Large intestine (tissue), 3 donors: ENCODE measurements around the gene FOXL3. TPM values are rescaled to one million over a fixed set of nuclear protein-coding genes. Genes with fewer than 3 reads are reported as not detected.

ENCODE experiments used
- DNase-seq, 2 donors: peaks; one replicate each; pipeline versions ENCODE4 v3.0.0 to v3.0.0-alpha.2; 2013
- H3K27ac ChIP-seq: one replicate; pipeline ENCODE4 v1.5.1; 2013; ENCODE audit warnings: low read length
- H3K27me3 ChIP-seq: 2 replicates; pipeline ENCODE4 v1.6.1; 2013; ENCODE audit warnings: low read length; ENCODE audit not compliant: control insufficient read depth, insufficient read depth
- H3K36me3 ChIP-seq: 2 replicates; pipeline ENCODE4 v1.6.1; 2013; ENCODE audit warnings: low read length; ENCODE audit not compliant: control insufficient read depth, insufficient read depth
- H3K4me1 ChIP-seq: one replicate; pipeline ENCODE4 v1.6.1; 2013; ENCODE audit warnings: low read length; ENCODE audit not compliant: control insufficient read depth, insufficient read depth
- H3K4me3 ChIP-seq: one replicate; pipeline ENCODE4 v1.5.1; 2013; ENCODE audit warnings: low read length
- H3K9me3 ChIP-seq: one replicate; pipeline ENCODE4 v1.6.1; 2013; ENCODE audit warnings: mild to moderate bottlenecking, low read depth, low read length, moderate library complexity; ENCODE audit not compliant: control insufficient read depth
- WGBS: methylation state at CpG from one replicate; pipeline ENCODE4 v1.1.5; 2013; ENCODE audit warnings: low lambda C conversion rate; ENCODE audit not compliant: insufficient coverage; 5-methylcytosine and 5-hydroxymethylcytosine counted together
- polyA plus RNA-seq: library from polyadenylated mRNA; unstranded; fragments of 120-200 nt; gene quantifications from one replicate; pipeline ENCODE4 v1.2.1, GENCODE V29; 2013

Gene FOXL3
- polyA plus RNA-seq, 1 donor, result 0.09 TPM

DNA sequence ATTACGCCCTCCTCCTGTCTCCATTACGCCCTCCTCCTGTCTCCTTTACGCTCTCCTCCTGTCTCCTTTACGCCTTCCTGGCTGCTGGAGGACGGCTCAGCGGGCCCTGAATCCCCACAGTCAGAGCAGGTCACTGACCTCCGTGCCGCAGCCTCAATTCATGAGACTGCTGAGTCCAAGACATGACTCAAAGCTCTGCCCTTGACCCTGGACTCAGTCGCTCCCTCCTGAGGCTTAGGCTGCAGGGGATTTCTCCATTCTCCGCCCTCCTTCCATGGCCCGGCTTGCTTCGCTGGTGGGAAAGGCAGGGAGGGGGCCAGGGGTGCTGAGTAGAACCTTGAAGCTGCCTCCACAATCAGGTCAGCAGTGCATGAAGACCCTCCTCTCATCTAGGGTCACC, 21.0 kb upstream of the FOXL3 start:
- Histone ChIP-seq H3K27ac (no peak overlapping the region), H3K4me1 (no peaks in the 10 kb centered on the region), H3K27me3 (no peaks in the 10 kb centered on the region), H3K36me3 (no peaks in the 10 kb centered on the region), H3K9me3 (peaks cover 34% of the 10 kb centered on the region), H3K4me3 (no peak overlapping the region)
- no peak for DNase-seq
- no CpG with 5 or more reads among the region's 12 CpGs for WGBS

GRCh38 chr7:269721-270120, 20.2 kb upstream of the FOXL3 start:
- Histone ChIP-seq H3K27me3 (no peaks in the 10 kb centered on the region), H3K36me3 (no peaks in the 10 kb centered on the region), H3K9me3 (peaks cover 26% of the 10 kb centered on the region), H3K27ac (no peak overlapping the region), H3K4me1 (no peaks in the 10 kb centered on the region), H3K4me3 (no peak overlapping the region)
- no peak for DNase-seq
- no CpG with 5 or more reads among the region's 11 CpGs for WGBS

- Histone ChIP-seq H3K4me1 (no peaks in the 10 kb centered on the region), H3K4me3 (no peak overlapping the region), H3K9me3 (peaks cover 27% of the 10 kb centered on the region), H3K27ac (no peak overlapping the region), H3K36me3 (no peaks in the 10 kb centered on the region), H3K27me3 (no peaks in the 10 kb centered on the region)
- no peak for DNase-seq
- WGBS, result no CpG with 5 or more reads among the region's 11 CpGs
These were observed 19.5 kb upstream of the FOXL3 start for GRCh38 chr7:270351-270983.

- no peak for DNase-seq
- H3K4me1 ChIP-seq, result no peaks in the 10 kb centered on the region
- no peaks in the 10 kb centered on the region for H3K27me3 ChIP-seq
- 94% methylated on average over 2 of the region's 14 CpGs for WGBS
- H3K27ac ChIP-seq, result no peak overlapping the region
- H3K4me3 ChIP-seq, result no peak overlapping the region
- H3K9me3 ChIP-seq, result peaks cover 37% of the 10 kb centered on the region
- H3K36me3 ChIP-seq, result no peaks in the 10 kb centered on the region
These were observed 18.5 kb upstream of the FOXL3 start for GRCh38 chr7:271266-272107.

DNA sequence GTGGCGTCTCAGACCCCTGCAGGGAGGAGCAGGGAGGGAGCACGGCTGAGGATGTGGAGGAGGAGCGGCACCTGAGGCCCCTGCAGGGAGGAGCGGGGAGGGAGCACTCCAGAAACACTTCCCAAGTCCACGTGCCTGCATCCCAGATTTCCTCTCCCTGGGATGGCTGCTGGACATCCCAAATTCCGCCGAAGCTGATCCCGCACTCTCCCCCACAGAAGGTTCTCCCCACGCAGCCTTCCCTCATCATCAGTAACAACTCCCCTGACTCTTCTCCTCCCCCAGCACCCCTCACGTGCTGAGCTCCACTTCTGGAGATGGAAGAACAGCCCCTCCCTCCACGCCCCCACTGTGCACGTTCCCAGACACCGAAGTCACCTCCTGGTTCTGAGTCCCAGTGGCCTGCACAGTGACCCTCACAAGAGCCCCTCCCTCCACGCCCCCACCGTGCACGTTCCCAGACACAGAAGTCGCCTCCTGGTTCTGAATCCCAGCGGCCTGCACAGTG, 17.8 kb upstream of the FOXL3 start:
- Histone ChIP-seq H3K27ac (no peak overlapping the region), H3K27me3 (no peaks in the 10 kb centered on the region), H3K4me3 (no peak overlapping the region), H3K36me3 (no peaks in the 10 kb centered on the region), H3K9me3 (peaks cover 33% of the 10 kb centered on the region), H3K4me1 (no peaks in the 10 kb centered on the region)
- no peak for DNase-seq
- no CpG with 5 or more reads among the region's 18 CpGs for WGBS

GRCh38 chr7:272631-273030, 17.3 kb upstream of the FOXL3 start:
- DNase-seq, result no peak
- no peaks in the 10 kb centered on the region for H3K36me3 ChIP-seq
- no peaks in the 10 kb centered on the region for H3K4me1 ChIP-seq
- no CpG with 5 or more reads among the region's 14 CpGs for WGBS
- H3K27me3 ChIP-seq, result no peaks in the 10 kb centered on the region
- no peak overlapping the region for H3K4me3 ChIP-seq
- H3K27ac ChIP-seq, result no peak overlapping the region
- H3K9me3 ChIP-seq, result peaks cover 32% of the 10 kb centered on the region

DNA sequence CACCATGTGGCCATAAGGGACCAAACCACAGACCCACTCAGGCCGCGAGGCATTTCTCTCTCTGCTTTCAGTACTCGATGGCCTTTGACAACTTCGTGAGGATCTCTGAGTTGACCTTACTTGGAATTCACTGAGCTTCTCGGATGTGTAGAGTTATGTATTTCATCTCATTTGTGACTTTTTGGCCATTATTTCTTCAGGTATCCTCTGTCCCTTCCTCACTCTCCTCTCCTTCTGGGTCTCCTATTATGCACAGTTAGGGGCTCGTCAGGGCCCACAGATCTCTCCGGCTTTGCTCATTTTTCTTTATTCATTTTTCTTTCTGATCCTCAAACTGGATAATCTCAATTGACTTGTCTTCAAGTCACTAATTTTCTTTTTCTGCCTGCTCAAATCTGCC, 16.6 kb upstream of the FOXL3 start:
- DNase-seq, result no peak
- no peaks in the 10 kb centered on the region for H3K4me1 ChIP-seq
- H3K36me3 ChIP-seq, result no peaks in the 10 kb centered on the region
- H3K4me3 ChIP-seq, result no peak overlapping the region
- no peaks in the 10 kb centered on the region for H3K27me3 ChIP-seq
- H3K27ac ChIP-seq, result no peak overlapping the region
- H3K9me3 ChIP-seq, result peaks cover 32% of the 10 kb centered on the region
- WGBS, result 100% methylated on average over 1 of the region's 7 CpGs

DNA sequence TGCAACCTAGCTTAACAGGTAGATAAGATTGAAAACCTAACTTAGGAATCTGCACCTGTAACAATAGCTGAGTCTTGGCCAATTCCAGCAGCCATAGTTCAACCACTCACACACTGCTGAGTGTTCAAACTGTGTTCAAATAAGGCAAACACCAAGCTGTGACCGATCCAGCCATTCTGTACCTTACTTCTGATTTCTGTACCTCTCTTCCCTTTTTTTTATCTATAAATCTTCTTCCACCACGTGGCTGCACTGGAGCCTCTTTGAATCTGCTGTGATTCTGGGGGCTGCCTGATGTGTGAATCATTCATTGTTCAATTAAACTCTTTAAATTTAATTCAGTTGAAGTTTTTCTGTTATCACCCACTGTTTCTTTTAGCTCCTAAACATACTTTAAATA, 15.7 kb upstream of the FOXL3 start:
- WGBS, result 0% methylated on average over 1 of the region's 2 CpGs

DNA sequence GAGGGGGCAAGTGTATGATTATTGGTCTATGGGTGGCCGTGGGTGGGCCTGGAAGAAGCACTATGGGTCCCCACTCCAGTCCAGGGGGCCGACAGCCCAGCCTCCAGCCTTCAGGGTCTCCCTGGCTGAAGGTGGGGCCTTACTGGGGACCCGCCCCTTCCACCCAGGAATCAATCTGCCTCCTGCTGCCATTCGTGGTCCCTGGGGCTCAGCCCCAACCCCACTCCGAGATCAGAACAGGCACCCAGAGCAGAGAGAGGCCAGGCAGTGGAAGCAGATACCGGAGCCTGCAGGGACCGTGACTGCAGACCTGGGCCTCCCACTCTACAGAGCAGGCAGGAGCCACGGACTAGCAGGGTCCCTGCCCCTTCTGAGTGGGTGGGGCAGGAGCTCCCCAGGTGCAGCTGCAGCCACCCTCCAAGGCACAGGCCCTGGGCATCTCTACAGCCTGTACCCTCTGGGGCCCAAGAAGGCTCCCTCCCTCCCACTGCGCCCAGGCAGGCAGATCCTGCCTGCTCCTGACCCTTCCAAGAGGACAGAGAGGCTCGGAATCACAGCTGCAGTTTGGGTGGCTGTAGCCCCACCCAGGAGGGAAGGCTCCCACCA, 13.6 kb upstream of the FOXL3 start:
- Histone ChIP-seq H3K27ac (no peak overlapping the region), H3K36me3 (no peaks in the 10 kb centered on the region), H3K9me3 (peaks cover 32% of the 10 kb centered on the region), H3K4me1 (no peaks in the 10 kb centered on the region), H3K27me3 (no peaks in the 10 kb centered on the region), H3K4me3 (no peak overlapping the region)
- no CpG with 5 or more reads among the region's 10 CpGs for WGBS
- DNase-seq, result no peak

More for the DNA sequence above, 15.7 kb upstream of the FOXL3 start:
- Histone ChIP-seq H3K36me3 (no peaks in the 10 kb centered on the region), H3K4me1 (no peaks in the 10 kb centered on the region), H3K27me3 (no peaks in the 10 kb centered on the region), H3K27ac (no peak overlapping the region), H3K4me3 (no peak overlapping the region), H3K9me3 (peaks cover 32% of the 10 kb centered on the region)
- DNase-seq, result no peak

DNA sequence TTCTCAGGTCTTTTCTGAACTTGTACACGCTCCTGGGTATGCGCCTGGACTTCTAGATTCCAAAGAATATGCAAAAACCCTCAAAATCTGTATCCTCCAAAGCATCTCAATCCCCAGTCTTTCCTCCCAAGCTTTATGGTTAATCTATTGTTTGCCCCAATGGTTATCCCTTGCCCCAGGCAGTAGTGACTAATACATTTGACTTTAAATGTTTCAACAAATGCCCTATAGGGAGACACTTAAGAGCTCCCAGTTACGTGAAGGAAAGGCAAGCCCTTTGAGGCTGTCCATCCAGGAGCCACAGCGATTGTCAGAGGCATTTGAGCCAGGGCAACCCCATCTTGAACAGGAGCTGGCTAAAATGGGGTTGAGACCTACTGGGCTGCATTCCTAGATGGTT, 12.7 kb upstream of the FOXL3 start:
- Histone ChIP-seq H3K4me3 (no peak overlapping the region), H3K27me3 (no peaks in the 10 kb centered on the region), H3K4me1 (no peaks in the 10 kb centered on the region), H3K27ac (no peak overlapping the region), H3K9me3 (peaks cover 26% of the 10 kb centered on the region), H3K36me3 (no peaks in the 10 kb centered on the region)
- no peak for DNase-seq
- no CpG with 5 or more reads among the region's 4 CpGs for WGBS
